Stimulated activated CD8-positive, alpha-beta memory T cell treated with anti-CD3 and anti-CD28 coated beads, Interleukin-4, amount 100 ng/mL, for 1 hour (primary cell): Measurements from ENCODE around the gene FARP2.
"Not testable (repeated sequence)": the region's sequence is repeated elsewhere in the genome, so short reads cannot be mapped to it uniquely, and the experiment has no call there.

Source experiments
- DNase-seq, 2 donors: peaks; one replicate each; pipeline ENCODE4 v3.0.0-alpha.2; 2020; ENCODE audit warnings: low read depth in 2 of 2, low spot score in 1 of 2

The FARP2 gene

DNA sequence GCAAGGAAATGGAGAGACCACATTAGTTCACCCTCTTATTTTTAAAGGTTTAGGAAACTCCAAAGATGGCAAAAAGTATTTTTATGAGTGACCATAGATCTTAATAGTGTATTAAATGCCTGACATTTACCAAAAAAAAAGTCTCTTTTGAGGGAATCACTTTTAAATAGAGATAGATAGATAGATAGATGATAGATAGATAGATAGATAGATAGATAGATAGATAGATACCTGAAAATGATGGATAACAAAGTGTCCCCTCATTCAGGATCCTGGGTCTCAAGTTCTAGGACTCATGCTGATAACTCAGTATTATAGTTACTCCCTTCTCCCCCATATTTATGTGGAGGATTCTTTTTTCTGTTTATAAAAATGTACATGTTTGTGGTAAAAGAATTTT is 52.8 kb downstream of the FARP2 start:
- DNase-seq = no peak

DNA sequence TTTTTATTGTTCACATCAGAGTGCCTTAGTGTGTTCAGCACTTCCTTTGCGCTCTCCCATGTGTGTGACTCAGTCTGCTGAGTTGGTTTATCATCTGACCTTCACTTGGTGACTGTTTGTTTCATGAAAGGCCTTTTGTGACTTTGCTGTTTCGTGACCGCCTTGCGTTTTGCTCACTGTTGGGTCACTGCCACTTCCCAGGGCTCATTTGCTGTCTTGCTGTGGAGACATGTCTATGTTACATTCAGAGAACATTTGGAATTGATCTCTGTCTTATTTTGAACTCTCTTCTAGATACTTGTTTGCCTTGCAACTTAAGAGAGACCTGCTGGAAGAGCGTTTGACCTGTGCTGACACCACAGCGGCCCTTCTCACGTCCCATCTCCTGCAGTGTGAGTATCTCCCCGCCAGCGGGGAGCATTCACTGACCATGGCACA is 54.7 kb downstream of the FARP2 start:
- DNase-seq = no peak

- DNase-seq = no peak
Observed at GRCh38 chr2:241412144-241412543, 56.1 kb downstream of the FARP2 start.

DNA sequence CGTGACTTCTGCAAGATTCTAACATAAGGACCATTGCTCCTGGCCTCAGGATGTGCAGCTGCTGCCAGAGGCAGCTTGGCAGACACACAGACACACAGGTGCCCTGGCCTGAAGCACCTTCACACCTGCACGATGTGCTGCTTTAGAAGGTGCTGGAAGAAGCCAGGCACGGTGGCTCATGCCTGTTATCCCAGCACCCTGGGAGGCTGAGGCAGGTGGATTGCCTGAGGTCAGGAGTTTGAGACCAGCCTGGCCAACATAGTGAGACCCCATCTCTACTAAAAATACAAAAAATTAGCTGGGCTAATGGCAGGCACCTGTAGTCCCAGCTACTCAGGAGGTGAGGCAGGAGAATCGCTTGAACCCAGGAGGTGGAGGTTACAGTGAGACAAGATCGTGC is 57.4 kb downstream of the FARP2 start:
- DNase-seq = not testable (repeated sequence)

DNA sequence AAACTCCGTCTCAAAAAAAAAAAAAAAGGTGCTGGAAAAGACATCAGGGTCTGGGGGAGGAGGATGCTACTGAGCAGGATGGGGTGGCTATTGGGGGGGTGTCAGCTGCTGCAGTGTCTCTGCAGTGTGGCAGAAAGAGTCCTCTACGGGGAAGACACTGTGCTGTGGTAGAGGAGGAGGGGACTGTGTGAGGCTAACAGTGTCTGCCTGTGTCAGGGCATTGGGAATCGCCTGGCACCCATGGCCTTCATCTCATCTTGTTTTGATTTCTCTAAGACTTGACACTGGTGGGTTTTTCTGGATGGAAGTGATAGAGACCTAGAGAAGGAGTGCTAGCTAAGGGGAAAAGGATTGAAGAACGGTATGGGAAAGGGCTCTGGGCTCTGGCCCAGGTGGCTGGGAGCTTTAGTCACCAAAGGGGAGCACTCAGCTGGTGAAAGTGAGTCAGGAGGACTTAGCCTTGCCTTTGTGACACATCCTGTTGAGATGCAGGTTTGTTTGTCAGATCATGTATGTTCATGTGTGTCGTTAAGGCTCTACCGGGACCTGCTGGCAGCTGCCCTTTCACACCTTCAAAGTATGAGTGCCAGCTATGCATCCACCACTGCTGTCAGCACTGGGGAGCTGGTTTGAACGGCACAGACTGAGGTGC is 58.0 kb downstream of the FARP2 start:
- DNase-seq = no peak

DNA sequence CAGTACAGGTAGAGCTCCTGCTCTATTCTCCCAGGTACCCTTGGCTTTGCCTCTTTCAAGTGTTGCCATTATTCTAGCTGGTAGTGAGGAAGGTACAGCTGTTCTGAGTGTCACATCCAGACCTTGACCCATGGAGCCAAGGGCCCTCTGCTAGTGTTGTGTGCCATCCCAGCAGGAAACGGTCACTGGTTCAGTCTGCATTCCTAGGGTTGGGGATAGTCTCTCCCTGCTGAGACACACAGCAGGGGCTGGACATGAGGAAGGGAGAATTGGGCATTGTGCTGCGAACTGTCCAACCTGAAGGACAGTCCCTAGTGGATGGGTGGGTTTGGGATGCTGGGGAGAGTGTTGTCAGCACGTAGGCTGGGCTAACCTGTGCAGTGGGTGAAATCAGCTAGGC is 59.1 kb downstream of the FARP2 start:
- DNase-seq = no peak

GRCh38 chr2:241417626-241418025 is 61.5 kb downstream of the FARP2 start:
- DNase-seq = no peak

DNA sequence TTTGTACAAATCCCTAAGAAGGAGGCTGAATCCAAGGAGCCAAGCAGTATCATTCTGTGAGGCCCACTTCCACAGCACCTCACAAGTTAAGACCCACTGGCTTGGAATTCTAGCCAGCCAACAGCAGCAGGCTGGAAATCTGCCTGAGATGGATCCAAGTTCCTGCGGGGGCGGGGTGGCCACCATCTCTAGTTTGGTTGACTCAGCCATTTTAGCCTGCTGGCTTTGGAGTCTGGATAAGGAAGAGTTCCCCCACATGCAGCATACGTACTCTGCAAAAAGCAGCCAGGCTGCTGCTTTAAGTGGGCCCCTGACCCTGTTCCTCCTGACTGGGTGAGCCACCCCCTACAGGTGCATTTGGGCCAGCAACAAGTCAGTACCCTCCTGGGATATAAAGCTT is 65.2 kb downstream of the FARP2 start:
- DNase-seq = no peak

DNA sequence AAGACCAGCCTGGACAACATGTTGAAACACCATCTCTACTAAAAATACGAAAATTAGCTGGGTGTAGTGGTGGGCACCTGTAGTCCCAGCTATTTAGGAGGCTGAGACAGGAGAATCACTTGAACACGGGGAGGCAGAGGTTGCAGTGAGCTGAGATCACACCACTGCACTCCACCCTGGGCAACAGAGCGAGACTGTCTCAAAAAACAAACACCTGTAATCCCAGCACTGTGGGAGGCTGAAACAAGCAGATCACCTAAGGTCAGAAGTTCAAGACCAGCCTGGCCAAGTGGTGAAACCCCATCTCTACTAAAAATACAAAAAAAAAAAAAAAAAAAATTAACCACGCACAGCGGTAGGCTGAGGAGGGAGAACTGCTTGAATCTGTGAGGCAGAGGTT is 65.9 kb downstream of the FARP2 start:
- not testable (repeated sequence) for DNase-seq

DNA sequence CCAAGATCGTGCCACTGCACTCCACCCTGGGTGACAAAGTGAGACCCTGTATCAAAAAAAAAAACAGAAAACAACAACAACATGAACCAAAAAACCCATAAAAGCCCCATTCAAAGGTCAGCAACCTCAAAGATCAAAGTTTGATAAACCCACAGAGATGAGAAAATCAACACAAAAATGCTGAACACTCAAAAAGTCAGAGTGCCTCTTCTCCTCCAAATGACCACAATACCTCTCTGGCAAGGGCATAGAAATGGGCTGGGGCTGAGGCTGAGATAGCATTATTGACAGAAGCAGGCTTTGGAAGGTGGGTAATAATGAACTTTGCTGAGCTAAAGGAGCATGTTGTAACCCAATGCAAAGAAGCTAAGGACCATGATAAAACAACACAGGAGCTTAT is 66.3 kb downstream of the FARP2 start:
- no peak for DNase-seq

DNA sequence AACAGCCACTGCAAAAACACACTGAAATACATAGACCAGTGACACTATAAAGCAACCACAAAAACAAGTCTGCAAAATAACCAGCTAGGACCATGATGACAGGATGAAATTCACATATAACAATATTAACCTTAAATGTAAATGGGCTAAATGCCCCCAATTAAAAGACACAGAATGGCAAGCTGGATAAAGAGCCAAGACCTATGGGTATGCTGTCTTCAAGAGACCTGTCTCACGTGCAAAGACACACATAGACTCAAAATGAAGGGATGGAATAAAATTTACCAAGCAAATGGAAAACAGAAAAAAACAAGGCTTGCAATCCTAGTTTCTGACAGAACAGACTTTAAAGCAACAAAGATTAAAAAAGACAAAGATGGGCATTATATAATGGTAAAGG is 67.4 kb downstream of the FARP2 start:
- DNase-seq = not testable (repeated sequence)

GRCh38 chr2:241425368-241425767 is 69.3 kb downstream of the FARP2 start:
- no peak for DNase-seq

DNA sequence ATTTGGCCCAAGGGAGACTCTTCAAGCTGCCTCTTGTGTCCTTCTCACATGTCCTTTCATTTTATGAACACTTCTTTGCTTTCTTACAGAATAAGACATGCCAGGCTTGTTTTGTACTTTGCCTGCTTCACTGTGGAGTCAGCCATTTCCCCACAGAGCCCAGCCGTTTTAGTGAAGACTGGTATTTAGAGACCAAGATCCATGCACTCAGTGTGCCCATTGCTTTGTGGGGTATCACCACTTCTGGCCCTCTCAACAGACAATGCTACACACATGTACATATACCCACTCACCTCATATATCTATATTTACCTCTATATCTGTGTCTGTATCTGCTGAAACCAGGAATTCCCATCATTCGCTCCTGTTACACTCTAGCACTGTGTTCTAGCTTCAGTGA is 74.1 kb downstream of the FARP2 start:
- no peak for DNase-seq

- DNase-seq = no peak
Observed at GRCh38 chr2:241432824-241433448, 76.9 kb downstream of the FARP2 start.

GRCh38 chr2:241437179-241437578 is 81.1 kb downstream of the FARP2 start:
- no peak for DNase-seq

DNA sequence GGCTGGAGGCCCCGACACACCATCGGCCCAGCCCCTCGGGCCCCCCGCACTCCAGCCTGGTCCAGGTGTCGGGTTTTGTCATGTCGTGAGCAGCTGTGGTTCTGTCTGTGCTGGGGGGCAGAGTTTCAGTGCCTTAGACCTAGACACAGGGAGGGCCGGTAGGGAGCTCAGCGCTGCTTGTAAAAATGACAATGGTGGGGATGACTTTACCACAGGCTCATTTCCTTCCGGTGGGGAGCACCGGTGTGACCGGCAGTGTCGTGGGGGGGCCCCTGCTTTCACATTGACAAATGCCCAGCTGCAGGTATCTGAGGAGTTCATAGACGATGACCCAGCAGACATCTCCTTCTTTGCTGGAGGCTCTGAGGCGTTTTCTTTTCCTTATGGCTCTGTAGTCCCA is 85.4 kb downstream of the FARP2 start:
- DNase-seq = no peak

DNA sequence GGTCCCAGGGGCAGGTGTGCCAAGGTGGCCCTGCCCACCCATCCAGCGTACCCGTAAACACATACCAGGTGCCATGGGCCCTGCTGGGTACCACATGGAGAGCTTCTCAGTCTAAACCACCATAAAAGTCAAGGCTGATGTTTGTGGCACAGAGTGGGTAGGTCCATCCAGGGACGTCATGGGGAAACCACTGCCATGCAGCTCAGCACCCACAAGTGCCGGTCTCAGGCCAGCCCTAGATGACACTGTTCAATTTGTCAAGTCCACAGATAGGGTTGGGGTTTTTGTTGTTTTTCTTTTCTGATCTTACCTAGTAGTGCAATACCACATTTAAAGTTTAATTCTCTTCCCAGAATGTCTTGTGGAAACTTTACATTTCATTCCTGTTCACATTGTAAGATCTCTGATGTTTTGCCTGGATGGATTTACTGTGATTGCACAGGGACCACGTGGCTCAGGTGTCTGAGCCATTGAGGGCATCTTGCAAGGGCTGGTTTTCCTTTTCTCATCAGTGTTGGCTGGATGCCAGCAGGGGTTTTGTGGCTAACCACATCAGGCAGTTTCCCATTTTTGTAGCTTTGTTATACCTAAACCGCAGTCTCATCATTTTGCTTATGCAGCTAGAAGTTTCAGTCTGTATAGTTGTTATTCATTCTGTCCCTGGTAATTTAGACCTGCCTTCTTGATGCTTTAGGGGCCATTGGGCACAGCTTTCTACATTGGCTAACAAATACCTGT is 87.6 kb downstream of the FARP2 start:
- peak; percentile 84 to 92 for DNase-seq

DNA sequence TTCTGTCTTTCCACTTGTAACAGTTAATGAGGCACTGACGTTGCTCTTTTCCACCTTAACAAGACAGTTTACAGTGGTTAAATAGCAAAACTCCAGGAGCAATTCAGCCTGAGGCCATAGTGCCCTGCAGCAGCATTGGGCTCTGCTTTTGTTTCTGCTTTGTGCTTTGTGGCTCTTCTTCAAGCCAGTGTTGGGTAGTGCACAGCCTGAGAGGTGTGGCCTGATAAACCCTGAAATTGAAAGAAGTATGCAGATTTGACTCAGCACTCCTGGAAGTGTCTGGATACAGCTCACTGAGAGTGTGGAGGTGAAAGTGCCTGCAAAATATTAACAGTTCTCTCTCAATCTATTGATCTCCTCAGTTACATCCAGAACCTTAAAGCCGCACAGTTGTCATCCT is 89.3 kb downstream of the FARP2 start:
- no peak for DNase-seq

DNA sequence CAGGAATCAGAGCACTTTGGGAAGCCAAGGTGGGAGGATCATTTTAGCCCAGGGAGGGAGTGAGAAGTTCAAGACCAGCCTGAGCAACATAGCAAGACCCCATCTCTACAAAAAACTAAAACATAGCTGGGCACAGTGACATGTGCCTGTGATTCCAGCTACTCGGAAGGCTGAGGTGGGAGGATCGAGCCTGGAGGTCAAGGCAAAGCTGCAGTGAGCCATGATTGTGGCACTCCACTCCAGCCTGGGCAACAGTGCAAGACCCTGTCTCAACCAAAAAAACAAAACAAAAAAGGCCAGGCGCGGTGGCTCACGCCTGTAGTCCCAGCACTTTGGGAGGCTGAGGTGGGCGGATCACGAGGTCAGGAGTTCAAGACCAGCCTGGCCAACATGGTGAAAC is 94.0 kb downstream of the FARP2 start:
- DNase-seq = not testable (repeated sequence)

- DNase-seq = no peak
Observed at GRCh38 chr2:241451840-241452506, 95.9 kb downstream of the FARP2 start.

DNA sequence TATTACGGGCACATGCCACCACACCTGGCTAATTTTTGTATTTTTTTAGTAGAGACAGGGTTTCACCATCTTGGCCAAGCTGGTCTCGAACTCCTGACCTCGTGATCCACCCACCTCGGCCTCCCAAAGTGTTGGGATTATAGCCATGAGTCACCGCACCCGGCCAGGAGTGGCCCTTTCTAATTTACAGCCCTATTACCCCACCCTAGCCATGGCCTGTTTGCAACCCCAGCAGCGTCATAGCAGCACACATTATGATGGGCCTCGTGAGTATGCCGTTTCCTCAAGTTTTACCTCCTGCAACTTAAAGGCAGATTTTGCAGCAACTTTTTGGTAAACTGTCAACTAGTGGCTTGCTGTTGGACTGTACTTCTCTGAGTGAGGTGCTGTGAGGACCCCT is 97.8 kb downstream of the FARP2 start:
- DNase-seq = not testable (repeated sequence)
